Measurements from ENCODE around the gene TRIM68.

Gene TRIM68

GRCh38 chr11:4577761-4578160, 30.3 kb downstream of the TRIM68 start:
- TF ChIP-seq CTCF (IDR thresholded peaks at IDR 0.05; ENCODE audit: low read depth, low read length, missing control alignments) = no peak
- in situ Hi-C loops (cut with HindIII; ENCODE audit: low pct_ligation_motif_present, low sequenced_read_pairs) = no loop called here
- H3K4me3 ChIP-seq (ENCODE audit: low read depth, low read length) = no peak overlapping the region
- H3K36me3 ChIP-seq (replicated peaks) = no peaks in the 10 kb centered on the region
- no peak overlapping the region for H3K27ac ChIP-seq
- H3K27me3 ChIP-seq (replicated peaks) = no peaks in the 10 kb centered on the region
- DNase-seq = no peak

- no peak for TF ChIP-seq CTCF (IDR thresholded peaks at IDR 0.05; ENCODE audit: low read depth, low read length, missing control alignments)
- in situ Hi-C loops (cut with HindIII; ENCODE audit: low pct_ligation_motif_present, low sequenced_read_pairs) = no loop called here
- no peaks in the 10 kb centered on the region for H3K36me3 ChIP-seq (replicated peaks)
- no peak overlapping the region for H3K27ac ChIP-seq
- H3K4me3 ChIP-seq (ENCODE audit: low read depth, low read length) = no peak overlapping the region
- no peaks in the 10 kb centered on the region for H3K27me3 ChIP-seq (replicated peaks)
- no peak for DNase-seq
These were observed 31.2 kb downstream of the TRIM68 start for GRCh38 chr11:4576880-4577279.

GRCh38 chr11:4569075-4569474, 39.0 kb downstream of the TRIM68 start:
- no peak overlapping the region for H3K27ac ChIP-seq
- no peaks in the 10 kb centered on the region for H3K27me3 ChIP-seq (replicated peaks)
- DNase-seq = no peak
- H3K4me3 ChIP-seq (ENCODE audit: low read depth, low read length) = no peak overlapping the region
- in situ Hi-C loops (cut with HindIII; ENCODE audit: low pct_ligation_motif_present, low sequenced_read_pairs) = no loop called here
- no peak for TF ChIP-seq CTCF (IDR thresholded peaks at IDR 0.05; ENCODE audit: low read depth, low read length, missing control alignments)
- H3K36me3 ChIP-seq (replicated peaks) = no peaks in the 10 kb centered on the region

- Histone ChIP-seq H3K4me3 (ENCODE audit: low read depth, low read length) (no peak overlapping the region), H3K27me3 (replicated peaks) (no peaks in the 10 kb centered on the region), H3K27ac (no peak overlapping the region), H3K36me3 (replicated peaks) (no peaks in the 10 kb centered on the region)
- no peak for TF ChIP-seq CTCF (IDR thresholded peaks at IDR 0.05; ENCODE audit: low read depth, low read length, missing control alignments)
- no peak for DNase-seq
- in situ Hi-C loops (cut with HindIII; ENCODE audit: low pct_ligation_motif_present, low sequenced_read_pairs) = no loop called here
These were observed 42.7 kb downstream of the TRIM68 start for GRCh38 chr11:4565371-4565770.

- Histone ChIP-seq H3K4me3 (ENCODE audit: low read depth, low read length) (no peak overlapping the region), H3K27me3 (replicated peaks) (no peaks in the 10 kb centered on the region), H3K36me3 (replicated peaks) (no peaks in the 10 kb centered on the region), H3K27ac (no peak overlapping the region)
- no peak for DNase-seq
- in situ Hi-C loops (cut with HindIII; ENCODE audit: low pct_ligation_motif_present, low sequenced_read_pairs) = no loop called here
- no peak for TF ChIP-seq CTCF (IDR thresholded peaks at IDR 0.05; ENCODE audit: low read depth, low read length, missing control alignments)
These were observed 47.6 kb downstream of the TRIM68 start for GRCh38 chr11:4560467-4560866.
